ENCODE results near the gene RASSF6. TPM values are rescaled to one million over a fixed set of nuclear protein-coding genes. Genes with fewer than 3 reads are reported as not detected.
"Not testable (repeated sequence)": the region's sequence is repeated elsewhere in the genome, so short reads cannot be mapped to it uniquely, and the experiment has no call there.

Gene RASSF6
- total RNA-seq, 1 experiment from 2014 or later: 0.59 TPM

DNA sequence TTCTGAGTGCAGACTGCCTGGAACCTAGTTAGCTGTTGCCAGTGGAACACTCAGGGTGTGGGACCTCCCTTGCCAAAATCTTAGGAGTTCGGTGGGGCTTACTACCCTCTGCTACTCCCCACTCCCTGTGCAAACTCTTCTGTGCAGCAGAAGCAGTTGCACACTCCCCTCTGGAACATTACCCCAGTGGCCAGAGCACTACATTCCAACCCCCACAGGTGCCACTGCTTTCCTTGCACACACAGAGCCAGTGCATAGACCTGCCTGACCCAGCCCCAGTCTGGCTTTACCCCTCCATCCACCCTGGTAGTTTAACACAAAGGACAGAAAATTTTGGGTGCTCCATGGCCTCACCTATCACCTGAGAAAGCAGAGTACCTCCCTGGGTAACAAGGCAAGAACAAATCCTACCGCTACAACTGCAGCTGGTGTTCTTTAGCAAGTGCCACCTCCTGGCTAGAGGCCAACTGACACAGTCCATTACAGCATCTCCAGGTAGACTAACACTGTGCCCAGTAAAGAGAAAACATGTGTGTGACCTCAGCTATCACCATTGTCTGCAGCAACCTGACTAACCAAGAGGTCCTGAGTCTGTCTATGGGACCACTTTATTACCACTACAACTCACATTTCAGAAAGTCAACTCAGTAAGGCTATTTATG is 11.5 kb upstream of the RASSF6 start:
- CTCF ChIA-PET: no interaction called here
- H3K36me3 ChIP-seq (ENCODE audit: low read depth): no peaks in the 10 kb centered on the region
- intact Hi-C loops (cut with micrococcal nuclease; ENCODE audit: unreplicated experiment): no loop called here
- H3K4me2 ChIP-seq: no peak overlapping the region
- no TSS peak for BruUV-seq (replicated peaks)
- H3K27ac ChIP-seq: no peak overlapping the region
- H3K27me3 ChIP-seq (ENCODE audit: insufficient read depth, low read depth): no peaks in the 10 kb centered on the region
- no peaks in the 10 kb centered on the region for H4K20me1 ChIP-seq (ENCODE audit: insufficient read depth)
- POLR2A ChIA-PET (ENCODE audit: unreplicated experiment): no interaction called here
- no peaks in the 10 kb centered on the region for H3K79me2 ChIP-seq (ENCODE audit: low read depth)
- no peak for DNase-seq
- no peaks in the 10 kb centered on the region for H3K4me1 ChIP-seq (replicated peaks; ENCODE audit: insufficient read depth)
- no peaks in the 10 kb centered on the region for H3K9me2 ChIP-seq (ENCODE audit: insufficient read depth)
- no peak overlapping the region for H2AFZ ChIP-seq
- H3K4me3 ChIP-seq: no peak overlapping the region
- H3K9me3 ChIP-seq (ENCODE audit: insufficient read depth, low read depth): no peaks in the 10 kb centered on the region
- TF ChIP-seq, protein P1, sequence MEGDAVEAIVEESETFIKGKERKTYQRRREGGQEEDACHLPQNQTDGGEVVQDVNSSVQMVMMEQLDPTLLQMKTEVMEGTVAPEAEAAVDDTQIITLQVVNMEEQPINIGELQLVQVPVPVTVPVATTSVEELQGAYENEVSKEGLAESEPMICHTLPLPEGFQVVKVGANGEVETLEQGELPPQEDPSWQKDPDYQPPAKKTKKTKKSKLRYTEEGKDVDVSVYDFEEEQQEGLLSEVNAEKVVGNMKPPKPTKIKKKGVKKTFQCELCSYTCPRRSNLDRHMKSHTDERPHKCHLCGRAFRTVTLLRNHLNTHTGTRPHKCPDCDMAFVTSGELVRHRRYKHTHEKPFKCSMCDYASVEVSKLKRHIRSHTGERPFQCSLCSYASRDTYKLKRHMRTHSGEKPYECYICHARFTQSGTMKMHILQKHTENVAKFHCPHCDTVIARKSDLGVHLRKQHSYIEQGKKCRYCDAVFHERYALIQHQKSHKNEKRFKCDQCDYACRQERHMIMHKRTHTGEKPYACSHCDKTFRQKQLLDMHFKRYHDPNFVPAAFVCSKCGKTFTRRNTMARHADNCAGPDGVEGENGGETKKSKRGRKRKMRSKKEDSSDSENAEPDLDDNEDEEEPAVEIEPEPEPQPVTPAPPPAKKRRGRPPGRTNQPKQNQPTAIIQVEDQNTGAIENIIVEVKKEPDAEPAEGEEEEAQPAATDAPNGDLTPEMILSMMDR (conservative IDR thresholded peaks at IDR 0.05): no peak
- TF ChIP-seq EZH2 (IDR thresholded peaks at IDR 0.05; ENCODE audit: low read depth): no peak
- H3F3A ChIP-seq (ENCODE audit: insufficient read depth, low read depth): no peaks in the 10 kb centered on the region

DNA sequence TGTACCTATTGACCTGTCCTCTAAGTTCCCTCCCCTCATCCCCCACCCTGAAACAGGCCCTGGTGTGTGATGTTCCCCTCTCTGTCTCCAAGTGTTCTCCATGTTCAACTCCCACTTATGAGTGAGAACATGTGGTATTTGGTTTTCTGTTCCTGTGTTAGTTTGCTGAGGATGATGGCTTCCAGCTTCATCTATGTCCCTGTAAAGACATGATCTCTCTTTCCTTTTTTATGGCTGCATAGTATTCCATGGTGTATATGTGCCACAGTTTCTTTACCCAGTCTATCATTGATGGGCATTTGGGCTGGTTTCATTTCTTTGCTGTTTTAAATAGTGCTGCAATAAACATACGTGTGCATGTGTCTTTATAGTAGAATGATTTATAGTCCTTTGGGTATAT is 8.6 kb upstream of the RASSF6 start:
- POLR2A ChIA-PET (ENCODE audit: unreplicated experiment); H3K9me3 ChIP-seq (ENCODE audit: insufficient read depth, low read depth); H3K27ac ChIP-seq; intact Hi-C loops (cut with micrococcal nuclease; ENCODE audit: unreplicated experiment); CTCF ChIA-PET; H3K4me1 ChIP-seq (replicated peaks; ENCODE audit: insufficient read depth); H3K9me2 ChIP-seq (ENCODE audit: insufficient read depth); H4K20me1 ChIP-seq (ENCODE audit: insufficient read depth); H3K27me3 ChIP-seq (ENCODE audit: insufficient read depth, low read depth); H3K4me3 ChIP-seq; H2AFZ ChIP-seq; H3K79me2 ChIP-seq (ENCODE audit: low read depth); DNase-seq; H3K36me3 ChIP-seq (ENCODE audit: low read depth); BruUV-seq (replicated peaks); H3K4me2 ChIP-seq; H3F3A ChIP-seq (ENCODE audit: insufficient read depth, low read depth): not testable (repeated sequence)

GRCh38 chr4:73621357-73621756 is 1.1 kb upstream of the RASSF6 start:
- no peaks in the 10 kb centered on the region for H3K36me3 ChIP-seq (ENCODE audit: low read depth)
- no peaks in the 10 kb centered on the region for H3K9me3 ChIP-seq (ENCODE audit: insufficient read depth, low read depth)
- peaks cover 8% of the 10 kb centered on the region; the same call in 1 of the 2 replicates for H3K4me1 ChIP-seq (replicated peaks; ENCODE audit: insufficient read depth)
- H4K20me1 ChIP-seq (ENCODE audit: insufficient read depth): no peaks in the 10 kb centered on the region
- no peak overlapping the region for H3K27ac ChIP-seq
- H3K27me3 ChIP-seq (ENCODE audit: insufficient read depth, low read depth): no peaks in the 10 kb centered on the region
- H3K4me3 ChIP-seq: no peak overlapping the region
- H2AFZ ChIP-seq: no peak overlapping the region
- H3F3A ChIP-seq (ENCODE audit: insufficient read depth, low read depth): peaks cover 13% of the 10 kb centered on the region; the same call in 1 of the 2 replicates
- intact Hi-C loops (cut with micrococcal nuclease; ENCODE audit: unreplicated experiment): no loop called here
- TF ChIP-seq EZH2 (IDR thresholded peaks at IDR 0.05; ENCODE audit: low read depth): no peak
- TF ChIP-seq, protein P1 (conservative IDR thresholded peaks at IDR 0.05): no peak
- H3K4me2 ChIP-seq: no peak overlapping the region
- POLR2A ChIA-PET (ENCODE audit: unreplicated experiment): no interaction called here
- no peaks in the 10 kb centered on the region for H3K79me2 ChIP-seq (ENCODE audit: low read depth)
- no TSS peak for BruUV-seq (replicated peaks)
- DNase-seq: no peak
- H3K9me2 ChIP-seq (ENCODE audit: insufficient read depth): no peaks in the 10 kb centered on the region
- CTCF ChIA-PET: interaction anchor here (0.7 kb wide), 1 partner anchor 29 kb away, joined by 5 read pairs; no protein-coding TSS in a partner anchor

- no peaks in the 10 kb centered on the region for H3K9me3 ChIP-seq (ENCODE audit: insufficient read depth, low read depth)
- no peak overlapping the region for H3K27ac ChIP-seq
- H2AFZ ChIP-seq: no peak overlapping the region
- H3F3A ChIP-seq (ENCODE audit: insufficient read depth, low read depth): peaks cover 13% of the 10 kb centered on the region; the same call in 1 of the 2 replicates
- H3K4me1 ChIP-seq (replicated peaks; ENCODE audit: insufficient read depth): peaks cover 8% of the 10 kb centered on the region; the same call in 1 of the 2 replicates
- no TSS peak for BruUV-seq (replicated peaks)
- intact Hi-C loops (cut with micrococcal nuclease; ENCODE audit: unreplicated experiment): no loop called here
- no peaks in the 10 kb centered on the region for H3K79me2 ChIP-seq (ENCODE audit: low read depth)
- H3K27me3 ChIP-seq (ENCODE audit: insufficient read depth, low read depth): no peaks in the 10 kb centered on the region
- CTCF ChIA-PET: no interaction called here
- H3K4me2 ChIP-seq: peak overlapping the region; percentile 91; the same call in 1 of the 2 replicates
- H3K36me3 ChIP-seq (ENCODE audit: low read depth): no peaks in the 10 kb centered on the region
- POLR2A ChIA-PET (ENCODE audit: unreplicated experiment): no interaction called here
- DNase-seq: no peak
- TF ChIP-seq, protein P1 (conservative IDR thresholded peaks at IDR 0.05): no peak
- no peak for TF ChIP-seq EZH2 (IDR thresholded peaks at IDR 0.05; ENCODE audit: low read depth)
- H3K4me3 ChIP-seq: no peak overlapping the region
- H4K20me1 ChIP-seq (ENCODE audit: insufficient read depth): no peaks in the 10 kb centered on the region
- no peaks in the 10 kb centered on the region for H3K9me2 ChIP-seq (ENCODE audit: insufficient read depth)
Observed at GRCh38 chr4:73619346-73619745, 890 bp downstream of the RASSF6 start.
